WERI-Rb-1 (cell line): ENCODE results near the gene HACL1.

ENCODE experiments used
- DNase-seq: peaks from one replicate; pipeline ENCODE4 v3.0.0-alpha.2; 2020
- H3K27ac ChIP-seq: fragments of 250-450 bp; sonication (Bioruptor Pico); 2 replicates; pipeline ENCODE4 v1.5.1; 2020; ENCODE audit warnings: mild to moderate bottlenecking, moderate library complexity
- H3K27me3 ChIP-seq: fragments of 250-450 bp; sonication (Bioruptor Pico); 2 replicates; pipeline ENCODE4 v1.5.1; 2021; ENCODE audit warnings: mild to moderate bottlenecking, low read depth, moderate library complexity; ENCODE audit not compliant: insufficient read depth, severe bottlenecking
- H3K36me3 ChIP-seq: fragments of 250-450 bp; sonication (Bioruptor Pico); 2 replicates; pipeline ENCODE4 v1.5.1; 2020; ENCODE audit warnings: mild to moderate bottlenecking, moderate library complexity
- H3K4me3 ChIP-seq: 2 replicates; pipeline ENCODE4 v1.5.1; 2011; ENCODE audit warnings: low read depth, mild to moderate bottlenecking, control low read depth, low read length
- H3K9me3 ChIP-seq: fragments of 250-450 bp; sonication (Bioruptor Pico); 2 replicates; pipeline ENCODE4 v1.5.1; 2021; ENCODE audit warnings: mild to moderate bottlenecking, moderate library complexity; ENCODE audit not compliant: severe bottlenecking
- TF ChIP-seq, protein P1 (sequence below): IDR thresholded peaks from 2 replicates; pipeline ENCODE4 v1.5.1; 2011; ENCODE audit warnings: low read depth, mild to moderate bottlenecking, control low read depth, inconsistent platforms, low read length

The HACL1 gene

DNA sequence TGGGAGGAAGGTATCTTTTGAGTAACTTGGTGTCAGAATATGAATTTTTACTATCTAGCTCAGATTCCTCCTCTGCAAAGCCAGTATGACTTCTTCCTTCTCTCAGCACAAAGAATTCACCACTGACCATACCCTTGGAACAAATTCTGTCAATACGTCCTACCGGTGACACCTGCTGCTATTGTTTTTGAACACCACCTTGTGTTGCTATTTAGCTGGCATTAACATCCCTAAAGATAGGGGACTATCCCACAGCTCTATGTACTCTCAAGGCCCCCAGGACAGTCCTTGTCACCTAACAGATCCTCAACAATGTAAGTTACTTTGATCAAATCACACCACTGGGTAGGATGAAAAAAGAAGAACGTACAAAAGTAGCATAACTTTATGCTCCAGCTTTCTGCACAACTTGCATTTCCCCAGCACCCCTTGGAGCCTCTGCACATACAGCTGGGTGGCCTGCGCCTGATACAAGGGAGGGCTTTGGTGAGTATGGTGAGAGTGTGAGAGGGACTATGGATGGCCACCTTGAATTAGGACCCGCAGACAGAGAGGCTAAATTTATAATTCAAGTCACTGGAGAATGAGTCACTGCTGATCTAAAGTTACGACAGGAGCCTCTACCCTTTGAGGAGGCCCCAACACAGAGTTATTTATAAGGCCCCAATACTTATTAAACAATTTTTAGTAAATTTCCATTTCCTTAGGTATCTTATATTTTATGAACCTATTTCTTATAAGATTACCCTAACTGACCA, 77.5 kb downstream of the HACL1 start:
- Histone ChIP-seq H3K9me3 (no peaks in the 10 kb centered on the region), H3K27me3 (no peaks in the 10 kb centered on the region), H3K36me3 (no peaks in the 10 kb centered on the region), H3K4me3 (no peak overlapping the region), H3K27ac (no peak overlapping the region)
- TF ChIP-seq, protein P1, sequence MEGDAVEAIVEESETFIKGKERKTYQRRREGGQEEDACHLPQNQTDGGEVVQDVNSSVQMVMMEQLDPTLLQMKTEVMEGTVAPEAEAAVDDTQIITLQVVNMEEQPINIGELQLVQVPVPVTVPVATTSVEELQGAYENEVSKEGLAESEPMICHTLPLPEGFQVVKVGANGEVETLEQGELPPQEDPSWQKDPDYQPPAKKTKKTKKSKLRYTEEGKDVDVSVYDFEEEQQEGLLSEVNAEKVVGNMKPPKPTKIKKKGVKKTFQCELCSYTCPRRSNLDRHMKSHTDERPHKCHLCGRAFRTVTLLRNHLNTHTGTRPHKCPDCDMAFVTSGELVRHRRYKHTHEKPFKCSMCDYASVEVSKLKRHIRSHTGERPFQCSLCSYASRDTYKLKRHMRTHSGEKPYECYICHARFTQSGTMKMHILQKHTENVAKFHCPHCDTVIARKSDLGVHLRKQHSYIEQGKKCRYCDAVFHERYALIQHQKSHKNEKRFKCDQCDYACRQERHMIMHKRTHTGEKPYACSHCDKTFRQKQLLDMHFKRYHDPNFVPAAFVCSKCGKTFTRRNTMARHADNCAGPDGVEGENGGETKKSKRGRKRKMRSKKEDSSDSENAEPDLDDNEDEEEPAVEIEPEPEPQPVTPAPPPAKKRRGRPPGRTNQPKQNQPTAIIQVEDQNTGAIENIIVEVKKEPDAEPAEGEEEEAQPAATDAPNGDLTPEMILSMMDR = no peak
- no peak for DNase-seq

DNA sequence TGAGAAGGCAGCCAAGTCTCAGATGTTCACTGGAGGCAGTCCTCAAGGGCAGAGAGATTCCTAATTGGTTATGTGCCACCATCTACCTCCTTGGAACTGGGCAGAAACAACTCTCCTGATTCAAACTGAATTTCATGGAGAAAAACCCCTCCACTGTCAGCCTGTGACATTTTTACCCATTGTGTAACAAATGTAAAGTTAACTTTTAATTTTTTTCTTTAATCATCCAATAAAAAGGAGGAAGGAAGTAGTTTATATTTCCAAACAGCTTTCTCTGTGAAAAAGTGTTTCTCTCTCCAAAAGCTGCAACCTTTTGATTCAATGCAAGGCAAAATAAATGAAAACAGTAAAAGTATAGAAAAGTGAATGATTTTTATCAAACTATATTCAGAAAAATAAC, 79.4 kb downstream of the HACL1 start:
- no peaks in the 10 kb centered on the region for H3K27me3 ChIP-seq
- no peak for DNase-seq
- no peak overlapping the region for H3K4me3 ChIP-seq
- TF ChIP-seq, protein P1 = no peak
- no peaks in the 10 kb centered on the region for H3K36me3 ChIP-seq
- no peaks in the 10 kb centered on the region for H3K9me3 ChIP-seq
- H3K27ac ChIP-seq = no peak overlapping the region

DNA sequence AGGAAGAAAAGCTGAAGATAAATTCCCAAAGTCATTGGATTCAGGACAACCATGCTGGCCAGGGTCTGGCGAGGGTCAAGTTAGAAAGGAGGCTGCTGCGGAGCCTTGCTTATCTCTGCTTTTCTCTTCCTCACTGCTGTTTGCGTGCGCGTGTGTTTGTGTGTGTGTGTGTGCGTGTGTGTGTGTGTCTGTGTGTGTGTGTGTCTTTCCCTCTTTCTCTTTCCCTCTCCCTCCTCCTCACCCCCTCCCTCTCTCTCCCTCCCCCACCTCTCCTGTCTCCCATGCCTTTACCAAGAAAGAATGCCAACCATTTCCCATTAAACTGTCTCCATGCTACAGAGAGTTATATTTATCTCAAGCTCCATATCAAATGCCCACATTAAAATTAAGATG, 79.8 kb downstream of the HACL1 start, which contains the start of gene COLQ:
TSS of gene COLQ (minus strand) at position 134 of the 393 bp plus-strand sequence. CDS start at position 53, 81 bp downstream.
- no peaks in the 10 kb centered on the region for H3K36me3 ChIP-seq
- no peaks in the 10 kb centered on the region for H3K27me3 ChIP-seq
- H3K4me3 ChIP-seq = no peak within 1 kb of the TSS
- H3K9me3 ChIP-seq = no peaks in the 10 kb centered on the region
- no peak for DNase-seq
- TF ChIP-seq, protein P1 = no peak
- no peak within 1 kb of the TSS for H3K27ac ChIP-seq

DNA sequence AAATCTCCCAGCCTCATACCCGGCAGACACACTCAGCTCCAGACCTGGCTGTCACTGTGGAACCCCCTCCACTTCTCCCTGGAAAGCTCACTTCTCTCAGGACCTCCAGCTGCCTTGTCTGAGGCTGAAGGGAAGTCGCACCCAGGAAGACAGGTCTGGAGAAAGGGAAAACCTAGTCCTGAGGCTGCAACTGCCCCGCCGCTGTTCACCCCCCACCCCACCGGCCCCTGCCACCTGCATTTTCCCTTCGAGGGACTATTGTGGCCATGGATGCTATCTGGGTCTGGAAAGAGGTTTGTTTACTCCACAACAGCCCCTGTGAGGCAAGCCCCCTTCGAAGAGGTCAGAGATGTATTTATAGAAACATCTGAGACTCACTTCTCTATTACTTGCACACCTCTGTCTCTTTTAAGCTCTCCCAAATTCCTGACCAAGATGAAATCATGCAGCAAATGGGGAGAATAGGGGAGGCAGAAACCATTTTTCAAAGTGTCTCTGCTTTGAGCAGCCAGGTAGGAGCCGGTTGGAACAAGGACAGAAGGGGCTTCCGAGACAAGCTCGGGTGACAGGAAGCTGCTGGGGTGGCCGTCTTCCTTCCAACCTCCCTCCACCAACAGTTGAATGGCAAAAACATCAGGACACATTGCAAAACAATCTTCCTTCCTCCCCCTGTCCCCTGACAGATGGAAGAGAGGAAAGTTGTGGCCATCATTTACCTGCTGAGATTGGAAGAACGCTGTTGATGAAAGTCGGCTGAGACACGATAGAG, 80.4 kb downstream of the HACL1 start:
- H3K27ac ChIP-seq = no peak overlapping the region
- TF ChIP-seq, protein P1 = no peak
- no peak for DNase-seq
- H3K4me3 ChIP-seq = no peak overlapping the region
- no peaks in the 10 kb centered on the region for H3K36me3 ChIP-seq
- no peaks in the 10 kb centered on the region for H3K27me3 ChIP-seq
- no peaks in the 10 kb centered on the region for H3K9me3 ChIP-seq

DNA sequence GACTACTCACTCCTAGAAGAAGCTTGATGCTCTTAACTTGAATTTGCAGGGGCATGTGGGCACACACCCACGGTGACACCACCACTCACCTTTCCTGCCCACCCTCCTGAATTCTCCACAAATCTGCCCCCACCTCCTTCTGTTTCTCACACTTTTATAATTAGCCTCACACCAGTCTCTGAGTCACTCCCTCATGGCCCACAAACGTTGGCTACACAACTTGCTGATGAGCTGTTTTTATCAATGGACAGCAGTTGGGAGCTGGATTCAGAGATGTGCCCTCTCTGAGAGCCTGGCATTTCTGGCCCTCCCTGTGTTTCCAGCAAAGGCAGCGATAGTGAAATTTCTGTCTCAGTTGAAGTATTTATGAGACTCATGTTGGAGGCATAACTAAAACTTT, 81.2 kb downstream of the HACL1 start:
- H3K27ac ChIP-seq = no peak overlapping the region
- no peak overlapping the region for H3K4me3 ChIP-seq

More for the DNA sequence above, 81.2 kb downstream of the HACL1 start:
- DNase-seq = no peak
- H3K36me3 ChIP-seq = no peaks in the 10 kb centered on the region
- H3K9me3 ChIP-seq = no peaks in the 10 kb centered on the region
- H3K27me3 ChIP-seq = no peaks in the 10 kb centered on the region
- TF ChIP-seq, protein P1 = no peak
